Measurements from ENCODE around the gene DVL1.

The DVL1 gene

DNA sequence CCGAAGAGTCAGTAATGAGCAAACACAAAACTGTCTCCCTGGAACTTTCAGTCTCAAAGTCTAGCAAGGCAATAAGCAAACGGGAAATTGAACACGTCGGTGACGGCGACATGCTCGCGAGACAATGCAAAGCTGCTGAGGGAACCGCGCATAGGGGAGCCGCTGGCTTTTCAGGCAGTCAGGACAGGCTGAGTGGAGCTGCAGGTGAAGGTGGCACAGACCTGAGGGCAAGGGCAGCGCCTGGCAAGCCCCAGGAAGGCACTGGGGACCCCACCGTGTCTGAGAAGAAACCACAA lies 29.6 kb downstream of the DVL1 start:
- H3F3A ChIP-seq (ENCODE audit: control insufficient read depth, insufficient read depth) = peaks cover 9% of the 10 kb centered on the region; the same call in 1 of the 2 replicates
- H3K27me3 ChIP-seq (ENCODE audit: control insufficient read depth, low read length) = no peaks in the 10 kb centered on the region
- H3K36me3 ChIP-seq (ENCODE audit: control insufficient read depth, low read length) = peaks cover 61% of the 10 kb centered on the region
- TF ChIP-seq, protein P1, sequence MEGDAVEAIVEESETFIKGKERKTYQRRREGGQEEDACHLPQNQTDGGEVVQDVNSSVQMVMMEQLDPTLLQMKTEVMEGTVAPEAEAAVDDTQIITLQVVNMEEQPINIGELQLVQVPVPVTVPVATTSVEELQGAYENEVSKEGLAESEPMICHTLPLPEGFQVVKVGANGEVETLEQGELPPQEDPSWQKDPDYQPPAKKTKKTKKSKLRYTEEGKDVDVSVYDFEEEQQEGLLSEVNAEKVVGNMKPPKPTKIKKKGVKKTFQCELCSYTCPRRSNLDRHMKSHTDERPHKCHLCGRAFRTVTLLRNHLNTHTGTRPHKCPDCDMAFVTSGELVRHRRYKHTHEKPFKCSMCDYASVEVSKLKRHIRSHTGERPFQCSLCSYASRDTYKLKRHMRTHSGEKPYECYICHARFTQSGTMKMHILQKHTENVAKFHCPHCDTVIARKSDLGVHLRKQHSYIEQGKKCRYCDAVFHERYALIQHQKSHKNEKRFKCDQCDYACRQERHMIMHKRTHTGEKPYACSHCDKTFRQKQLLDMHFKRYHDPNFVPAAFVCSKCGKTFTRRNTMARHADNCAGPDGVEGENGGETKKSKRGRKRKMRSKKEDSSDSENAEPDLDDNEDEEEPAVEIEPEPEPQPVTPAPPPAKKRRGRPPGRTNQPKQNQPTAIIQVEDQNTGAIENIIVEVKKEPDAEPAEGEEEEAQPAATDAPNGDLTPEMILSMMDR (IDR thresholded peaks at IDR 0.05; ENCODE audit: low read depth, low read length, poor library complexity, severe bottlenecking) = no peak
- TF ChIP-seq EZH2phosphoT487 (IDR thresholded peaks at IDR 0.05; ENCODE audit: borderline replicate concordance, low read length) = no peak
- no peaks in the 10 kb centered on the region for H3K9me2 ChIP-seq (replicated peaks; ENCODE audit: control insufficient read depth, low read length)
- peaks cover 21% of the 10 kb centered on the region for H4K20me1 ChIP-seq (ENCODE audit: control insufficient read depth, insufficient read depth, low read depth, low read length)
- no peak overlapping the region for H3K4me2 ChIP-seq (ENCODE audit: low read length)
- peaks cover 11% of the 10 kb centered on the region for H3K4me1 ChIP-seq (ENCODE audit: control insufficient read depth, low read length)
- no peak overlapping the region for H3K27ac ChIP-seq (ENCODE audit: low read depth, low read length)
- H3K4me3 ChIP-seq (ENCODE audit: low read length) = no peak overlapping the region
- peaks cover 55% of the 10 kb centered on the region for H3K79me2 ChIP-seq (ENCODE audit: control insufficient read depth, low read length)
- no peaks in the 10 kb centered on the region for H3K9me3 ChIP-seq (ENCODE audit: control insufficient read depth, insufficient read depth, low read length)

DNA sequence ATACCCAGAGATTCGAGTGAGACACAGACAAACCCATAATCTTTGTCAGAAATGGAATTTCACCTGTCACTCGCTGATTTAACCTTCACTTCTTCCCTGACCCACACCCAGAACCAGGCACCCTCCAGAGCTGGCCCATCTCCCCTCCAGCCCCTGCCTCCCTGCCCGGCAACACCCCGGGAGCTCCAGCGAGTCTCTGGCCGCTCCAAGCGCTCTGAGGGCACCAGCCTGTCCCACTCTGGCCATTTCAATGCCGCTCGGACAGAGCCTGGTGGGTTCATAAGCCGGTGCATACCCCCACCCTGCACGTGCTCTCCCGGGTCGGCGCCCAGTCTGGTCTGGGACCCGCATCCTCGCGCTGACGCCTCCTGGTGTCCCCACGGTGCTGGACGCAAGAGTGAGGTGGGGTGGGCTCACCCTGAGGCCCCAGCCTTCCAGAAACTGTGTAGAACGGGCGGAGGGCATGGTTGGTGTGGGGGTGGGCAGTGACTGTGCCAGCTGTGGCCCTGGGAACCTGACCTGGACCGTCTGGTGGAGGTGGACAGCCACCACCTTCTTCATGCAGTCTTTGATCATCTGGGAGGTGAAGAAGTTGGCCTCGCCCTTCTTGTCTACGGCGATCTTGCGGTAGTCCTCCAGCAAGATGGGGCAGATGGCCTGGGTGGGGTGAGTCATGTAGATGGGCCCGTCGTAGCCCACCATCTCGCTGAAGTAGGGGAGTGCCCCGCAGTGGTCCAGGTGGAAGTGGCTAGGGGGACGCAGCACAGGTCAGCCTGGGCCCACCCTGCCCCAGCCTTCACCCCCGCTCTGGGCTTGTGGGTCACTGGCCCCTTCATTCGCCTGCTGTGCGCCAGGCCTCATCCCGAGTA lies 30.2 kb downstream of the DVL1 start:
- Histone ChIP-seq H3K4me1 (ENCODE audit: control insufficient read depth, low read length) (peaks cover 11% of the 10 kb centered on the region), H3K4me3 (ENCODE audit: low read length) (no peak overlapping the region), H3K27me3 (ENCODE audit: control insufficient read depth, low read length) (no peaks in the 10 kb centered on the region), H3K36me3 (ENCODE audit: control insufficient read depth, low read length) (peaks cover 67% of the 10 kb centered on the region), H3K9me3 (ENCODE audit: control insufficient read depth, insufficient read depth, low read length) (no peaks in the 10 kb centered on the region), H3F3A (ENCODE audit: control insufficient read depth, insufficient read depth) (peaks cover 9% of the 10 kb centered on the region; the same call in 1 of the 2 replicates), H3K9me2 (replicated peaks; ENCODE audit: control insufficient read depth, low read length) (no peaks in the 10 kb centered on the region), H3K4me2 (ENCODE audit: low read length) (no peak overlapping the region), H3K79me2 (ENCODE audit: control insufficient read depth, low read length) (peaks cover 53% of the 10 kb centered on the region), H4K20me1 (ENCODE audit: control insufficient read depth, insufficient read depth, low read depth, low read length) (peaks cover 21% of the 10 kb centered on the region), H3K27ac (ENCODE audit: low read depth, low read length) (no peak overlapping the region)
- TF ChIP-seq, protein P1 (IDR thresholded peaks at IDR 0.05; ENCODE audit: low read depth, low read length, poor library complexity, severe bottlenecking) = no peak
- no peak for TF ChIP-seq EZH2phosphoT487 (IDR thresholded peaks at IDR 0.05; ENCODE audit: borderline replicate concordance, low read length)

DNA sequence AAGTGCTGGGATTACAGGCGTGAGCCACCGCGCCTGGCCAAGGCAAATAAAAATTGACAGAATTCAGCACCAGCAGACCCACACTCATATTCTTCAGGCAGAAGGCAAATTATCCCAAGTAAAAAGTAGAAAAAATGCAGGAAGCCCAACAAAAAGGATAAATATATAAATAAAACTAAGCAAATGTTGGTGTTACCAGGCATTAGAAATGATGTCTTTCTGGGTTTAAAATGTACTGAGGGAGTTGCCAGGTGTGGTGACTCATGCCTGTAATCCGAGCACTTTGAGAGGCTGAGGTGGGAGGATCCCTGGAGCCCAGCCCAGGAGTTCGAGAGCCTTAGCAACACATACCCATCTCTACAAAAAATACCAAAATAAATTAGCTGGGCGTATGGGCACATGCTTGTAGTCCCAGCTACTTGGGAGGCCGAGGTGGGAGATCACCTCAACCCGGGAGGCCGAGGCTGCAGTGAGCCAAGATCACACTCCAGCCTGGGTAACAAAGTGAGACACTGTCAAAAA lies 31.0 kb downstream of the DVL1 start:
- Histone ChIP-seq H3K9me2 (replicated peaks; ENCODE audit: control insufficient read depth, low read length) (no peaks in the 10 kb centered on the region), H3K9me3 (ENCODE audit: control insufficient read depth, insufficient read depth, low read length) (no peaks in the 10 kb centered on the region), H3K4me3 (ENCODE audit: low read length) (no peak overlapping the region), H3K4me1 (ENCODE audit: control insufficient read depth, low read length) (peaks cover 6% of the 10 kb centered on the region), H3K27me3 (ENCODE audit: control insufficient read depth, low read length) (no peaks in the 10 kb centered on the region), H3K4me2 (ENCODE audit: low read length) (no peak overlapping the region), H3K27ac (ENCODE audit: low read depth, low read length) (no peak overlapping the region), H3F3A (ENCODE audit: control insufficient read depth, insufficient read depth) (peaks cover 9% of the 10 kb centered on the region; the same call in 1 of the 2 replicates), H3K79me2 (ENCODE audit: control insufficient read depth, low read length) (peaks cover 54% of the 10 kb centered on the region), H4K20me1 (ENCODE audit: control insufficient read depth, insufficient read depth, low read depth, low read length) (peaks cover 18% of the 10 kb centered on the region), H3K36me3 (ENCODE audit: control insufficient read depth, low read length) (peaks cover 72% of the 10 kb centered on the region)
- TF ChIP-seq, protein P1 (IDR thresholded peaks at IDR 0.05; ENCODE audit: low read depth, low read length, poor library complexity, severe bottlenecking) = no peak
- TF ChIP-seq EZH2phosphoT487 (IDR thresholded peaks at IDR 0.05; ENCODE audit: borderline replicate concordance, low read length) = no peak
